LNCaP clone FGC (cell line): Measurements from ENCODE around the gene DND1.

Experiments used
- DNase-seq: peaks from one replicate; pipeline ENCODE4 v3.0.0-alpha.2; 2011; ENCODE audit warnings: low read depth
- H3K4me3 ChIP-seq: 2 replicates; pipeline ENCODE4 v1.5.1; 2011; ENCODE audit warnings: mild to moderate bottlenecking, low read depth, low read length, control low read depth
- TF ChIP-seq, protein P1 (sequence below): IDR thresholded peaks from 2 replicates; pipeline ENCODE4 v1.5.1; 2012; ENCODE audit warnings: mild to moderate bottlenecking; ENCODE audit not compliant: control insufficient read depth, insufficient read depth; ENCODE audit errors: extremely low read depth

The DND1 gene

DNA sequence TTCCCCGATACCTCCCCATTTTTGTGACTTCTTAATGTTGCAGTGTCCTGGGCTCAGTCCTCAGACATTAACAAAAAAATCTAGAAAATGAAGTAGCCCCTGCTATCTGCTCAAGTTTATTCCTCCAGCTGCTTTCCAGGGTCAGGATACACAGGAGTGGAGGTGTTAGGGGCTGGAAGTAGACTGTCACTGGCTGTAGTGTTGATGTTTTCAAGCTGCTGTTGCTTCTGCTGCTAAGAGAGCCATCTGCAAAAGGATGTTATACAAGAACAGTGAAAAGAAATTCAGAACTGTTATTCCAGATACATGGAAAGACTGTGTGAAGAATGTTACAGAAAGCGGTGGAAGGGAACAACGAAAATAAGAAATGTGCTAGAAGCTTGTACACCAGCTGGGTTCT lies 51.1 kb downstream of the DND1 start:
- TF ChIP-seq, protein P1, sequence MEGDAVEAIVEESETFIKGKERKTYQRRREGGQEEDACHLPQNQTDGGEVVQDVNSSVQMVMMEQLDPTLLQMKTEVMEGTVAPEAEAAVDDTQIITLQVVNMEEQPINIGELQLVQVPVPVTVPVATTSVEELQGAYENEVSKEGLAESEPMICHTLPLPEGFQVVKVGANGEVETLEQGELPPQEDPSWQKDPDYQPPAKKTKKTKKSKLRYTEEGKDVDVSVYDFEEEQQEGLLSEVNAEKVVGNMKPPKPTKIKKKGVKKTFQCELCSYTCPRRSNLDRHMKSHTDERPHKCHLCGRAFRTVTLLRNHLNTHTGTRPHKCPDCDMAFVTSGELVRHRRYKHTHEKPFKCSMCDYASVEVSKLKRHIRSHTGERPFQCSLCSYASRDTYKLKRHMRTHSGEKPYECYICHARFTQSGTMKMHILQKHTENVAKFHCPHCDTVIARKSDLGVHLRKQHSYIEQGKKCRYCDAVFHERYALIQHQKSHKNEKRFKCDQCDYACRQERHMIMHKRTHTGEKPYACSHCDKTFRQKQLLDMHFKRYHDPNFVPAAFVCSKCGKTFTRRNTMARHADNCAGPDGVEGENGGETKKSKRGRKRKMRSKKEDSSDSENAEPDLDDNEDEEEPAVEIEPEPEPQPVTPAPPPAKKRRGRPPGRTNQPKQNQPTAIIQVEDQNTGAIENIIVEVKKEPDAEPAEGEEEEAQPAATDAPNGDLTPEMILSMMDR = no peak
- H3K4me3 ChIP-seq = no peak overlapping the region
- DNase-seq = no peak
